GM21786 (cell line): ENCODE results near the gene IHH.
A peak's percentile ranks its signal among the peaks of the same experiment; 100 is the strongest.

Source experiments
- ATAC-seq: cut with Tn5 transposase; IDR thresholded peaks from one replicate; pipeline ENCODE4 v1.9.1; 2021; ENCODE audit not compliant: unreplicated experiment

IHH gene

DNA sequence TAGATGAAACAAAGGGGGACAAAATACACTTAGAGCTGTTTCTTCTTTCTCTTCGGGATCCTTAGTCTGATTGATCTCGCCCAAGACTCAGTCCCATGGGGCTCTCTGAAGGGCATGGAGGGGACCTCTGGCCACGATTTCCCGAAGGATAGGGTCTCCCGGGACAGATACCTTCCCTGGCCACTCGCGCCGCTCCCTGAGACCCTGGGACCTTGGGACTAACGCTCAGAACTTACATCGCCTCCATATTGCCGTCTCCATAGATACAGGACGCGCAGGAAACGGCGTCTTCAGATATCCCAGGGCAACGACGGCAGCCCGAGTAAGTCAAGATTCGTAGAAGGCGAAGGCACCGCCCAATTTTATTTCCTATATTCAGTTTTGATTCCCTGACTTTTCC, 19.5 kb downstream of the IHH start, which contains the start of gene CFAP65:
Gene CFAP65 (minus strand): TSS at position 265 of the 400 bp plus-strand sequence. CDS start 2,468 bp downstream, outside the sequence.
- no peak for ATAC-seq

DNA sequence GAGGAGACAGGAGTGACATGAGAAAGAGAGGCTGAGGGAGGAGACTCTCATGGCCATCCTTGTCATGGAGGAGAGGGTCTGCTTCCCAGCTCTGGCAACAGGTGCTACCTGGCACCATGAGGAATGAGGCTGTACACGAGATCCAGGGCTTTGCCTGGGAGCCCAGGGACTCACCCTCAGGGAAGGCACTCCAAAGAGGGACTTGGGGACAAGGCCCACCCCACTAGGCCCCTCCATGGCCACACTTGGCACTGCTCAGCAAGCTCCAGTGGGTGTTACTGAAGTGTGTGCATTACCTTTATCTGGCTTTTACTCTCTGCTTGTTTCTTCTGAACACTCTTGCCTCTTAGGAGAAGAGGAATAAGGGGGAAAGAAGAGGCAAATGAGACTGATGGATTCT, 22.1 kb downstream of the IHH start:
- no peak for ATAC-seq

DNA sequence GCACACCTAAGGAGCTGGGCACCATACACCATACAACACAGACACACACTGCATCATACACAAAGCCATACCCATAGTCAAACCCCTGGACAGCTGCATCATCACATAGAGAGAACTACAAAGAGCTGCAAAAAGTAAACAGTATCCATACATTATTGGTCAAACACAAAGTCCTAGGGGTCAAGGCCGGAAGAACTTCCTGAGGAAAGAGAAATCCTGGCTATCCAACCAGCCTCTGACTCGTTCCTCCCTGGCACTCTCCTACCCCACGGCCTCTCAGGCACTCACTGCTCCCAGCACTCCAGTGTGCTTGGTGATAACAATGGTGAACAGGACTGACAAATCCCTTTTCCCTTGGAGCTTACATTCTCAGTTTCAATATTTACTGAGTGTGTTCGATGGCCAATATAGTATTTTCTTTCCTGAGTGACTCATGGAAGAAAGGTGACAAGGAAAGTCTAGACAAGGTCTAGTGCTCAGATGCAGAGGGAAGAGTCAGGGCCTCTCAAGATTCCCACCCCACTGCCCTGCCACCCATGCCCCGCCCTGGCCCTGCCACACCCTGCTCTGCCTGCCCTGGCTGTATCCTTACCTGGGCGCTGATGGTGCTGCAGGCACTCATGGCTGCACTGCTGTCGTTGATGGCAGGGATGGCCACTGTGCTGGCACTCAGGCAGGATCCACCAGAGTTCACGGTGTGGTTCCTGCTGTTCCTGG, 22.8 kb downstream of the IHH start:
- ATAC-seq = no peak

DNA sequence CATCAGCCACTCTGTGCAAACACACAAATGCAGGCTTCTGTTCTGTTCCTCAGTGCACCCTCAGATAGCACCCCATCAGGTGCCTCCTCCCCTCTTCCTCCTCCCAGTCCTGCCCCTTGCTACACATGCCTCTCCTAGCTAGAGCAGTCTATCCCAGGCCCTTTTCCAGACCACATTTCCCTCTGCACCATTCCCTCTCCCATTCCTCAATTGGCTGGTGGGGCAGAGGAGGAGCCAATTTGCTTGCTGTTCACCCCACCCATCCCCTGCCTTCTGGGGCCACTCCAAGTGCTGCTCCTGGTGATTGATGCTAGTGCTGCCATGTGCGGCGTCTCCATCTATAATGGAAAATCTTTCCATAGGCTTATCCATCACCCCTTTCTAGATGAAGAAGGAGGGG, 24.8 kb downstream of the IHH start:
- no peak for ATAC-seq

DNA sequence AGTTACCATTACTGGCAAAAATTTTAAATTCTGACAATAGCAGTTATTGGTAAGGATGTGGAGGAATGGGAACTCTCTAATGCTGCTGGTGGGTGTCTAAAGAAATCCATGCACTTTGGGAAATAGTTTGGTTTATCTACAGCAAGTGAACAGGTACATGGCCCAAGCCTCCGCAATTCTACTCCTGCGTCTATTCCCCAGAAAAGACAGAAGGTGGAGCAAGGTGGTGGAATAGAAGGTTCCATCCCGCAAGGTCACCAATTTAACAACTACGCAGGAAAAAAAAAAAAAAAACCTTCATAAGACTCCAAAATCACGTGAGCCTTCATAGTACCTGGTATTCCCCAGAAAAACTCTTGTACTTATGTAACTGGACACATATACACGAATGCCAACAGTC, 25.9 kb downstream of the IHH start:
- no peak for ATAC-seq

DNA sequence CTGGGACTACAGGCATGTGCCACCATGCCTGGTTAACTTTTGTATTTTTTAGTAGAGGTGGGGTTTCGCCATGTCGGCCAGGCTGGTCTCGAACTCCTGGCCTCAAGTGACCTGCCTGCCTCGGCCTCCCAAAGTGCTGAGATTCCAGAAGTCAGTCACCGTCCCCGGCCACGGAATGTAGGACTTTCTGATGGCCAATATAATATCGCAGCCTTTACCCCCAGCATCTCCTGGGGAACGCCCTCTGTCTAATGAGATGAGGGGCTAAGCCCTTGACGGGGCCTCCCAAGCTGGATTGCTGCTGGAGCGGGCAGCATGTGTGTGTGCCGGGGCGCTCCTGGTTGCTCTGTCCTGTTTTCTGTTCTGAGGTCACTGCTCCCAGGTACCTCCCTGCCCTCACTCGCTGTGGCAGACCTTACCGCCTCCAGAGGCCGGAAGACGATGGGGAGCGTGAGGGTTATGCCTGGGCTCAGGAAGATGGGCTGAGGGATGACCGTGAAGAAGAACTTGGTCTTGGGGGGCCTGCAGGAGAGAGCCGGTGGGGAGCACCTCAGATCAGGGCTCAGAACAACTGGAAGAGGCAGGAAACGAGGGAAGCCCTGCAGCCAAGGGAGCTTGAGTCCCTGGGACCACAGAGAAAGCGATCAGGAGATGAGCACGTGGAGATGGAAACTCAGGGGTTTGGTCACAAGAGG, 28.5 kb downstream of the IHH start:
- ATAC-seq = no peak

DNA sequence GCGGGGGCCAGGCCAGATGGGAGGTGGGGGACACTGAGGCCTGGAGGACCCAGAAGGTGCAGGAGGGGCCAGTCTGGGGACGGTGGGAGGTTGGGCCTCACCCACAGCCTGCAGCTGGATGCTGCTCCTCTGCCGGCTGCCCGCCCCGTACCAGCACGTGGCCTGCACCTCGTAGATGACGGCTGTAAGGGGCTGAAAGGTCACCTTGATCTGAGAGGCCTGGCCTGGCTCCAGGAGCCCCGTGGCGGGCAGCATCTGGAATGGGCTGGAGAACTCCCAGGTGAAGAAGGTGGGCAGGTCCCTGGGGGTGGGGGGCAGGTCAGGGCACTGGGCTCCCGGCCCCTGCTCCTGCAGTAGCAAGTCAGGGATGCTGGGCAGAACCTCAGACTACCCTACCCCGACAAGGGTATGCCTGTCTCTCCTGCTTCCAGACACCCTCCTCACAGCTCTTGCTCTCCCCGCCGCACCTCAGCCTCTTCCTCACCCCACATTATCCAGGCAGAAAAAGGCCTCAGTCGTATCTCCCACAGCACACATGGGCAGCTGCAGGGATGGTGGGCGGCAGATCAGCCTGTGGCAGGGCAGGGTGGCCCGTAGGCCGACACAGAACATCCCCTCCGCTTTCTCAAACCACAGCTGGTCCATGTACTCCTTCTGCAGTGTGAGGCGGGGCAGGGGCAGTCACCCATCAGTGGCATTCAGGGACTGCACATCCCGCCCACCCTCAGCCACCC, 29.5 kb downstream of the IHH start:
- no peak for ATAC-seq

DNA sequence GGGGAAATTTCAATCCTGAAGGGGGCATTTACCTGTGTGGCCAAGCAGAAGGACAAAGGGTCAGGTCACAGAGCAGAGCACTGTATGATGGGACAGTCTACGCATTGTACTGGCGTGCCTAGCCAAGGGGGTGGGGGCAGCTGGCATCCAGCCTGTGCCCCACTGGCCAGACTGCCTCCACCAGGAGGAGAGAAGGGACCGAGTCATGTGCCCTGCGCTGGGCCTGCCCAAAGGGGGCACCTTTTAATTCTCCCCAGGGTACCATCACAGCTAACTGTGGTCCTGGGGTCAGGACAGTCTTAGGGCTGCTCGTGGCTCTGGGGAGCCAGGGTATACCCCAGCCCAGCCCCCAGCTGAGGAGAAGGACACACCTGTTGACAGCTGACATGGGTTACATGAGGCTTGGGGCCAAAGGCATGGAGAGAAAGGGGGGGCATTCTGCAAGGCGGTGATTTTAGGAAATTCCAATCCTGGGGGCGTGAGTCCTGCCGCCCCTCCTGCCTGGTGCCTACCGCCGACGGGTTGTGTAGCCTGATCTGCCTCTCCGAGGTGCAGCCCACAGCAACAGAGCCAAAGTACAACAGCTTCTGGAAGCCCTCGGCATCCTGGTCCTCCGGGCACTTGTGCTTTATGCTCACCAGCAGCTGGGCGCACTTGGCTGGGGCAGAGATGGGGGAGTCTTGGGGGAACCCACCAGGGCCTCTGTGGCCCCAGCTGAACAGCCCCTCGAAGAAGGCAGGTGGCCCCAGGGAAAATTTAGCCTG, 30.4 kb downstream of the IHH start:
- ATAC-seq = no peak

DNA sequence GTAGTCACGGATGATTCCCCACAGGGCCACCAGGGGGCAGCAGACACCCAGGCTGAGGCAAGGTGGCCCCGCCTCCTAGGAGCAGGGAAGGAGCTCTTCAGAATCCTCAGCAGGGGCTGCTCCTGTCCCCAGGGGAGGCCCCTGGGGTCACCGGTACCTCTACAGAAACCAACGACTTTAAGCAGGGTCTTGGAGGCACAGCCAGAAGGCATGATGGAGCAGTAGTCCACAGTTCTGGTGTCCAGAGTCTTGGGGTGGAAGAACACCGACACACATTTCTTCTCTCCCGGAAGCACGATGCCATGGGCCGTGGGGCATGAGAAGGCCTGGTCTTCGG, 30.9 kb downstream of the IHH start:
- peak; percentile 69 for ATAC-seq

DNA sequence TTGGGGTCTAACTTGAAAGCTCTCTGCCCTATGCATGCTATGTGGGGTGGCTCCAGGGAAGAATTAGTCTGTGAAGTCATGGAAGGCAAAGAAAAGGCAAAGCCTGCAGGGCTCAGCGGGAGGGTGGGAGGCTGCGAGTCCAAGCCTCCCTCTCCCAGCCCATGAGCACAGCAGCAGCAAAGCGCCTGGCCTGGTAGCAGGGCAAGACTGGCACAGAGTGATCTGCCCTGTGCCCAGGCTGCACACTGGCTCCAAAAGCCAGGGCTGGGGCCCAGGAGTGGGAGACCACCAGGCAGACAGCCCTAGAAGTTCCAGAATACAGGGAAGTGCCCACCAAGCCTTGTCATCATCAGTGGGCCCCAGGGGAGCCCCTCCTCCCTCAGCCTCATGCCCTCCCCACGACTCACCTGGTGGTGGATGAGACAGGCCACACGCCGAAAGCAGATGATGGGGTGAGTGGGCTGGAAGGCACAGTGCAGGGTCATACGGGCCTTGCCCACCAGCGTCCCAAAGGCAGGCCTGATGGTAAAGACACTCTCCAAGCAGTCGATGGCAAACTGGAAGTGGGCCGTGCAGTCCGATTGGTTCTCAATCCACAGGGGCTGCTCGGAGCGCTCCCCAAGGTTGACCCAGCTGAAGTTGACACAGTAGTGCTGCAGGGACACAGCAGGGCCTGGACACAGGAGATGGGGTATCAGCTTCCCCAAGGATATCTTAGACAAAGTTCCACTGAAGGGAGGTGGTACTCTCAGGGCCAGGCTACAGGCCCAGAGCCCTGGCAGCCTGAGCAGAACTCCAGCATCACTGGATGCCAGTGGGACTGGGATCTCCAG, 31.5 kb downstream of the IHH start:
- no peak for ATAC-seq

DNA sequence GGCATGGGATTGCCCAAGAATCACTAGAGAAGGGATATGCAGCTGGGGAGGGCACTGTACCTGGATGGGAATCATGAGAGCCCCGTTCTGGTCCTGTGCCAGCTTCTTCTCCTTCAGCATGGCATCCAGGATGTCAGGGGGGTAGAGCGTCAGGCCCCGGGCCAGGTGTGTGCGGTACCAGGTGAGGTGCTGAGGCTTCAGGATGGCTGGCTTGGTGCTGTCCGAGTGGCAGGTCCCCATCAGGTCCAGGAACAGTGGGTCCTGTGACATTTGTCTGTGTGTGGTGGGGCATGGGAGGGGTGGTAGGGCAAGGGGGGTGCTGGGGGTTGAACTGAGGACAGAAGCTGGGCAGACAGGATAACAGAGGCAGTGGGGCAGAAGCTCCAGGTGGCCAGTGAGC, 32.6 kb downstream of the IHH start:
- no peak for ATAC-seq

DNA sequence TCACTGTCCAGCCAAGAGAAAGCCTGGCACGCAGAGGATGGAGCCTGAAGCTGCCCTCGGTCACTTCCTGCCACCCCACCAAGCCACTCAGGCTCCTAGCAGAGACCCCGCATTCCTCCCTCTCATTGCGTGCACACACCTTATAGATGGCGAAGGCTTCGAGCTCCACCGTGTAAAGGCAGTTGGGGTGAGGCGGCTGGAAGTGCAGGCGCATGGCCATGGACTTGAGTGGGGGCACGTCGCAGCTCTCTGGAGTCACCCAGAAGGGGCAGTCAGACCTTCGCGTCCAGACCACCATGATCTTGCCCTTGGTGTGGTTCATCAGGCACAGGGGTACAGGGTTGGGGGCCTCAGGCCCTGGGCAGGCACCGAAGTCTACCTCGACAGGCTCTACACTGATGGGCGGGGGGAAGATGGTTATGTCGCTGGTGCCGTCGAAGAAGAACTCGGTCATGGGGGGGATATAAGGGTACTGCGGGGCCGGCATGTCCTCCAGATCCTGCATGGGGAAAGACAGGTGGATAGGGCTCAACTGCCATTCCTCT, 33.1 kb downstream of the IHH start:
- no peak for ATAC-seq

DNA sequence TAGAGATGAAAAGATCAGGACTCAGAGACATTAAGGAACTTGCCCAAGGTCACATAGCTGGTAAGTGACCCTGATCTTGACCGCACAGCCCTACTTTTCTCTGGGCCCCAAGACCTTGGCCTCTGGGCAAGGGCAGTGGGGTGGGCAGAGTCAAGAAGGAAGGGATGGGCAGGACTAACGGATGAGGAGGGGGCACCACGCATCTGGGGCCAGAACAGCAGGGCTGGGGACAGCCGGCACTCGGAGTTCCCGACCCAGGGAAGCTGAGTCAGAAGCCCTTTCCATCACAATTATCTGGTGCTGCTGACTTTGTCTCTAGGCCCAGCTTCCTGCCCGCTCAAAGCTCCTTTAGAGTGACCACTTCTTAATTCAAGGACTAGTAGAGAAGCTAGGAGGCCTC, 33.8 kb downstream of the IHH start:
- no peak for ATAC-seq

DNA sequence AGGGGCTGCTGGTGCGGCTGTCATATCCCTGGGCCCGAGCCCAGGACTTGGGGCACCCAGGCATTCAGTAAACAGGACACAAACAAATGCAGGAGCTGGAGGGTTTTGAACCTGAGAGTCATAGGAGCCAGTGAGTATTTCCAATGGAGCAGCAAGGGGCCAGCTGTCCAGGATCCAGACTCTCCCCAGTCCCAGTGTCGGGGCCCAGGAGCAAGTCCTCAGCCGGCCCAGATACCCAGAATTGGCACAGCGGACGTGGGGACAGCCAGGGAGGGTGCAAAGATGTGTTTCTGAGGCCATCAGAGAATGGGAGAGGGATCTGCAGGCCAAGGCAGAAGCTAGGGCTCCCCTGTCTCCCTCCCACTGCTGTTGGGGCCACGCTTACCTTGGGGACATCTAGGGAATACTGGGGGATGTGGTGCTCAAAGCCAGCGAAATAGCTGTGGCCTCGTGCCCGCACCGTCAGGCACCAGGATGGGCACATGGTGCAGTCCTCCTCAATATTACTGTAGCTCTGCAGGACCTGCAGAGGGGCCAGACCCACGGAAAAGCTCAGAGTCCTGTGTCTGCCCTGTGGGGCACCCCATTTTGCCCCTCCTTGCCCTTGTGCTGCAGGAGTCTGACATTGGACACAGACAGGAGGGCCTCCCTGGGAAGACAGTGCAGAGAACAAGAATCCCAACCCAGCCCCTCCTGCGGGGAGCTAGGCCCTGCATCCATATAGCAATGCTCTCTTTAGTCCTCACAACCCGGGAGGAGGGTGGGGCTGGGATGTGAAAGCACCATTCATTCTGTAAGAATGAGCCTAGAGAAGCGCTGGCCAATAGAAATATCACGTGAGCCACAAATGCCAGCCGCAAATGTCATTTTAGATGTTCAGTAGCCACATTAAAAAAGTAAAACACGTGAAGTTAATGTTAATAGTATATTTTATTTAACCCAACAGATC, 34.8 kb downstream of the IHH start:
- no peak for ATAC-seq

DNA sequence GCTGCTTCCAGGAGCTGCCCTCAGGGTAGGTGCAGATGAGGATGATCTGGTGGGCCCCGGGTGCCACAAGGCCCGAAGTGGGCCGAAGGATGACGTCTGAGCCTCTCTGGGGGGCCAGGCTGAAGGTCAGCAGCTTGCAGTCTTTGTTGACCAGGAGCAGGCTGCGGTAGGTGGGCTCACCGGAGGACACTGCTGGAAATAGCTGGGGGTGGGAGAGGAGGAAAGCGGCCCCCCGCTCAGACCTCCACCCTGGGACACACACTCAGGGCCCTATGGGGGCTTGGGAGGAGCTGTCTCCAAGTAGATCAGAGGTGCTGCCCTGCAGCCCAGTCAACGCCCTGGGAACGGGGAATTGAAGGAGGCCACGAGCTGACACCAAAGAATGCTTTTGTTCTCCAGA, 36.7 kb downstream of the IHH start:
- ATAC-seq = no peak

DNA sequence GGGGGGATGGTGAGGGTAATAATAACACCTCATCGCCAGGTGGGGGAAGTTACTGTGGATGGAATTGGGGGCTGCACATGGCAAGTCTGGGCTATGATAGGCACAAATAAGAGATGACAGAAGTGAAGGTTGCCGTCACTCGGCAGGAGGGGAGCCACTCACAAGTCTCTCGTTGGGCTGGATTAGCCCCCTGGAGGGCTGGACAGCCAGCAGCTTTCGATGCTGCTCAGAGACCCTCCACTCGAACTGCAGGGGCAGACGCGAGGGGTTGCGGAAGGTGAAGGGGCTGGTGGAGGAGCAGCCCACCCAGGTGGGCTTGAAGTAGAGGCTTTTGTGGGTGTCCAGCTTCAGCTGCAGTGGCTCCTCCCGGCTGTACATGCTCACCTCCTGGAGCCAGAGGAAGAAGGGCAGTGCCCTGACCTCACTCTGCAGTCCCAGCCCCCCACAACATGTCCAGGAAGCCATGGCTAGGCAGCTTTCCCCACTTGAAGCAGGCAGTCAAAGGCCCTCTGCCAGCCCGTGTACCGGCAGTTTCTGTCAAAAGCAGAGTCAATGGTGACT, 37.6 kb downstream of the IHH start:
- ATAC-seq = no peak

DNA sequence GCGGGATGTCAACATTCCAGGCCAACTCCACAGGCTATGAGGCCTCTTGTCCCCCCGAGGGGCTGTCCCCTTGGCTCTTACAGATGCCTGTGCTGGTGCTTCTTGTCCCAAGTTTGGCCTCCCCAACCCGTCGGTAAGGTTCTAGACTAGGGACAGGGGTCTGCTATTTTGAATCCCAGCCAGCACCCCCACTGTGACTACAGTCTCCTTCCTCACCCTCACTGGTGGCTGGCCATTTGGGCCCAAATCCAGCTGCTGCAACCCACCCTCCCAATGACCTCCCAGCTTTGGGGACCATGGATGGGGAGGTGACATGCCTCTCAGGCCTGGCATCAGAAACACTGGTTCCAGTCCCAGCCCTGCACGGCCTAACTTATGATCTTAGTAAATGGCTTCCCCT, 38.1 kb downstream of the IHH start:
- ATAC-seq = no peak

DNA sequence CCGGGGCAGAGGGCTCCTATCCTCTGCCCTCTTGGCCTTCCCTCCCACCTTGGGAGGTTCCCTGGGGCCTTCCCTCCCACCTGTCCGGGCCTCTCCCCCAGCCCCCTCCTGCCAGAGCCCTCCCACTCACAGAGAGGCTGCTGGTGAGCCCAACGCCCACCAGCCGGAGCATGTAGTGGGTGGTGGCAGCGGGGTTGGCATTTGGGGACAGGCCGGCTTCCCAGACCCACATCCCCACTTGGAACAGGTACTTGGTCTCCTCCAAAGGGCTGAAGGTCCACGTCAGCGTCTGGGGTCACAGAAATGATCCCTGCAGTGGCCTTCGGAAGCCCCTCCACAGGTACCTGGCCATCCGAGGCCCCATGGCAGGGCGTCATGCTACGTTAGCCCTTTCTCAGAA, 38.7 kb downstream of the IHH start:
- ATAC-seq = no peak

DNA sequence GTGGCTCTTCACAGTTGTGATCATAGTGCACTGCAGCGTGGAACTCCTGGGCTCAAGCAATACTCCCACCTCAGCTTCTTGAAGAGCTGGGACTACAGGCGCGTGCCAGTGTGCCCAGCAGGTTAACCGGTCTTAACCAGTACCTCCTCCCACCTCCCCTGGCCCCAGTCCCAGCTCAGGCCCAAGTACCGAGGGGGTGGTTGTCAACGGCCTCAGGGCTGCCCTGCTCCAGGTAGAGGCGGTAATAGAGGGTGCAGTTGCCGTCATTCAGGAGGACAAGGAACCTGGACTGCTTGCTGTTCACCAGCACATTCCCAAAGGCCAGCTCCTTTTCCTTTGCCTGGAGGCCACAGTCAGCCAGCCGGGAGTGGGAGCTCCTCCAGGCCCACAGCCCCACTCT, 39.1 kb downstream of the IHH start:
- no peak for ATAC-seq
